Muscle layer of duodenum (tissue), 2 donors: ENCODE results near the gene GLTP.

Experiments used
- H3K27ac ChIP-seq: one replicate; pipeline ENCODE4 v1.7.0; 2013; ENCODE audit warnings: mild to moderate bottlenecking, low read length
- H3K27me3 ChIP-seq: one replicate; pipeline ENCODE4 v1.7.0; 2013; ENCODE audit warnings: low read depth, mild to moderate bottlenecking, control low read depth, low read length
- H3K36me3 ChIP-seq, 2 donors: one replicate each; pipeline ENCODE4 v1.7.0; 2013; ENCODE audit warnings: low read length in 2 of 2, control low read depth in 1 of 2, mild to moderate bottlenecking in 1 of 2; ENCODE audit not compliant: insufficient read depth in 2 of 2, control insufficient read depth in 1 of 2
- H3K4me1 ChIP-seq, 2 donors: one replicate each; pipeline ENCODE4 v1.7.0; 2013; ENCODE audit warnings: low read length in 2 of 2, mild to moderate bottlenecking in 2 of 2, control low read depth in 1 of 2, moderate library complexity in 1 of 2; ENCODE audit not compliant: insufficient read depth in 2 of 2, control insufficient read depth in 1 of 2
- H3K4me3 ChIP-seq, 2 donors: one replicate each; pipeline ENCODE4 v1.7.0; 2013; ENCODE audit warnings: low read length in 2 of 2, low read depth in 1 of 2, mild to moderate bottlenecking in 1 of 2
- H3K9me3 ChIP-seq, 2 donors: one replicate each; pipeline ENCODE4 v1.7.0; 2013; ENCODE audit warnings: low read length in 2 of 2, control low read depth in 1 of 2, mild to moderate bottlenecking in 1 of 2; ENCODE audit not compliant: control insufficient read depth in 1 of 2
- donor health status: healthy.

The GLTP gene

GRCh38 chr12:109839444-109839843 lies 40.9 kb downstream of the GLTP start:
- Histone ChIP-seq H3K27me3 (no peaks in the 10 kb centered on the region), H3K4me3 (no peak overlapping the region), H3K27ac (no peak overlapping the region), H3K9me3 (no peaks in the 10 kb centered on the region), H3K36me3 (no peaks in the 10 kb centered on the region), H3K4me1 (no peaks in the 10 kb centered on the region)

- no peak overlapping the region for H3K27ac ChIP-seq
- H3K9me3 ChIP-seq = no peaks in the 10 kb centered on the region
- H3K36me3 ChIP-seq = no peaks in the 10 kb centered on the region
- H3K4me1 ChIP-seq = peaks cover 0 to 5% of the 10 kb centered on the region in 2 donors
- H3K4me3 ChIP-seq = no peak overlapping the region
- no peaks in the 10 kb centered on the region for H3K27me3 ChIP-seq
Observed at GRCh38 chr12:109836916-109837315, 43.4 kb downstream of the GLTP start.

- Histone ChIP-seq H3K4me1 (peaks cover 0 to 5% of the 10 kb centered on the region in 2 donors), H3K27me3 (no peaks in the 10 kb centered on the region)
Observed at GRCh38 chr12:109835827-109836226, 44.5 kb downstream of the GLTP start.

GRCh38 chr12:109833307-109834189 lies 46.8 kb downstream of the GLTP start, which contains the start of gene TRPV4:
Gene TRPV4 (minus strand): TSS chr12:109833398. CDS start chr12:109814796, 18,602 bp downstream.
- Histone ChIP-seq H3K36me3 (no peaks in the 10 kb centered on the region), H3K4me1 (peaks cover 0 to 9% of the 10 kb centered on the region in 2 donors), H3K9me3 (no peaks in the 10 kb centered on the region), H3K27ac (no peak within 1 kb of the TSS), H3K27me3 (no peaks in the 10 kb centered on the region), H3K4me3 (peak within 1 kb of the TSS in 1 of 2 donors; percentile 53)

More at GRCh38 chr12:109835827-109836226, 44.5 kb downstream of the GLTP start:
- Histone ChIP-seq H3K27ac (no peak overlapping the region), H3K36me3 (no peaks in the 10 kb centered on the region), H3K4me3 (no peak overlapping the region), H3K9me3 (no peaks in the 10 kb centered on the region)

GRCh38 chr12:109832541-109833306 lies 47.6 kb downstream of the GLTP start:
- no peaks in the 10 kb centered on the region for H3K9me3 ChIP-seq
- no peak overlapping the region for H3K27ac ChIP-seq
- H3K4me1 ChIP-seq = peaks cover 0 to 9% of the 10 kb centered on the region in 2 donors
- H3K4me3 ChIP-seq = peak overlapping the region in 1 of 2 donors; percentile 53
- no peaks in the 10 kb centered on the region for H3K27me3 ChIP-seq
- H3K36me3 ChIP-seq = no peaks in the 10 kb centered on the region

GRCh38 chr12:109831929-109832328 lies 48.4 kb downstream of the GLTP start:
- peaks cover 0 to 9% of the 10 kb centered on the region in 2 donors for H3K4me1 ChIP-seq
- H3K36me3 ChIP-seq = no peaks in the 10 kb centered on the region
- no peaks in the 10 kb centered on the region for H3K27me3 ChIP-seq
- H3K4me3 ChIP-seq = no peak overlapping the region
- no peaks in the 10 kb centered on the region for H3K9me3 ChIP-seq
- H3K27ac ChIP-seq = no peak overlapping the region

GRCh38 chr12:109831365-109831764 lies 49.0 kb downstream of the GLTP start:
- no peak overlapping the region for H3K27ac ChIP-seq

GRCh38 chr12:109830718-109831117 lies 49.6 kb downstream of the GLTP start:
- Histone ChIP-seq H3K27ac (no peak overlapping the region), H3K27me3 (no peaks in the 10 kb centered on the region), H3K36me3 (no peaks in the 10 kb centered on the region), H3K9me3 (no peaks in the 10 kb centered on the region), H3K4me3 (no peak overlapping the region), H3K4me1 (peaks cover 0 to 9% of the 10 kb centered on the region in 2 donors)

More at GRCh38 chr12:109831365-109831764, 49.0 kb downstream of the GLTP start:
- Histone ChIP-seq H3K27me3 (no peaks in the 10 kb centered on the region), H3K36me3 (no peaks in the 10 kb centered on the region), H3K4me1 (peaks cover 0 to 9% of the 10 kb centered on the region in 2 donors), H3K9me3 (no peaks in the 10 kb centered on the region), H3K4me3 (no peak overlapping the region)

- Histone ChIP-seq H3K9me3 (no peaks in the 10 kb centered on the region), H3K27ac (no peak overlapping the region), H3K36me3 (no peaks in the 10 kb centered on the region), H3K4me3 (no peak overlapping the region), H3K27me3 (no peaks in the 10 kb centered on the region), H3K4me1 (peaks cover 0 to 9% of the 10 kb centered on the region in 2 donors)
Observed at GRCh38 chr12:109830267-109830666, 50.1 kb downstream of the GLTP start.

GRCh38 chr12:109829667-109830066 lies 50.7 kb downstream of the GLTP start:
- no peaks in the 10 kb centered on the region for H3K9me3 ChIP-seq
- no peak overlapping the region for H3K27ac ChIP-seq
- no peaks in the 10 kb centered on the region for H3K36me3 ChIP-seq
- H3K4me3 ChIP-seq = no peak overlapping the region
- H3K4me1 ChIP-seq = peaks cover 0 to 9% of the 10 kb centered on the region in 2 donors
- H3K27me3 ChIP-seq = no peaks in the 10 kb centered on the region
